OCI-LY7 (cell line): Measurements from ENCODE around the gene ALG14.
A peak's percentile ranks its signal among the peaks of the same experiment; 100 is the strongest.

Source experiments
- EZH2phosphoT487 ChIP-seq: fragments of 200-600 bp; sonication (generic); IDR thresholded peaks from 2 replicates; pipeline ENCODE4 v1.6.1; 2018; ENCODE audit warnings: low read depth, borderline replicate concordance, mild to moderate bottlenecking, mixed run types, antibody characterized with exemption, low read length, moderate library complexity, mixed read lengths
- TF ChIP-seq, protein P1 (sequence below): fragments of 200-600 bp; sonication (generic); conservative IDR thresholded peaks from 2 replicates; pipeline ENCODE4 v1.5.1; 2014; ENCODE audit warnings: mild to moderate bottlenecking, antibody characterized with exemption, low read length, moderate library complexity, mixed read lengths

DNA sequence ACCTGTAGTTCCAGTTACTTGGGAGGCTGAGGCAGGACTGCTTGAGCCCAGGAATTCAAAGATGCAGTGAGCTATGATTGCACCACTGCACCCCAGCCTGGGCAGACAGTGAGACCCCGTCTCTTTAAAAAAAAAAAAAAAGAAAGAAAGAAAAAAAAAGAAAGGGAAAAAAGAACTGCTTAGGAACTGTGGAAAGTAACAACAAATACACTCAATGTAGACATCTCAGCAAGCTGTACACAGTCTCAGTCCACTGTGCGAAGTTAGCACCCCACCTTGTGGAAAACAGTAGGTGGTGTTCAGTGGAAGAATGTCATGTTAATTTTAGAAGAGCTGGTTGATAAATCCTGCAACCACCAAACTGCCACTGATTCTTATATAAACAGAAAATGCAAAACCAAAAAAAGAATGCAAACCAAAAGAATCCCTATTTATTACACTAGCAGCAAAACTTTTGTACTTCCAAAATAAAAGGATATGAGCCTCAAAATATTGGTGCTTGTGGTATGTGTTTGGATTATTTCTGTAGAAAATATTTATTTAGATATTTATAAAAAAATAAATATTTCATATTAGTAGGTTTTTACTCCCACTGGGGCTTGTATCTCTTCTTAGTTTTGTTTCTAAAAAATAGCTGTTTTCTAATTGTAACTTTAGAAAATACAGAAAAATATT, 31.1 kb downstream of the ALG14 start:
- TF ChIP-seq, protein P1, sequence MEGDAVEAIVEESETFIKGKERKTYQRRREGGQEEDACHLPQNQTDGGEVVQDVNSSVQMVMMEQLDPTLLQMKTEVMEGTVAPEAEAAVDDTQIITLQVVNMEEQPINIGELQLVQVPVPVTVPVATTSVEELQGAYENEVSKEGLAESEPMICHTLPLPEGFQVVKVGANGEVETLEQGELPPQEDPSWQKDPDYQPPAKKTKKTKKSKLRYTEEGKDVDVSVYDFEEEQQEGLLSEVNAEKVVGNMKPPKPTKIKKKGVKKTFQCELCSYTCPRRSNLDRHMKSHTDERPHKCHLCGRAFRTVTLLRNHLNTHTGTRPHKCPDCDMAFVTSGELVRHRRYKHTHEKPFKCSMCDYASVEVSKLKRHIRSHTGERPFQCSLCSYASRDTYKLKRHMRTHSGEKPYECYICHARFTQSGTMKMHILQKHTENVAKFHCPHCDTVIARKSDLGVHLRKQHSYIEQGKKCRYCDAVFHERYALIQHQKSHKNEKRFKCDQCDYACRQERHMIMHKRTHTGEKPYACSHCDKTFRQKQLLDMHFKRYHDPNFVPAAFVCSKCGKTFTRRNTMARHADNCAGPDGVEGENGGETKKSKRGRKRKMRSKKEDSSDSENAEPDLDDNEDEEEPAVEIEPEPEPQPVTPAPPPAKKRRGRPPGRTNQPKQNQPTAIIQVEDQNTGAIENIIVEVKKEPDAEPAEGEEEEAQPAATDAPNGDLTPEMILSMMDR, result peak; percentile 78
- no peak for TF ChIP-seq EZH2phosphoT487
